Cardiac muscle cell (in vitro differentiated cells and primary cell): Measurements from ENCODE around the gene ARFRP1. TPM values are rescaled to one million over a fixed set of nuclear protein-coding genes. Genes with fewer than 3 reads are reported as not detected.
"Not testable (repeated sequence)": the region's sequence is repeated elsewhere in the genome, so short reads cannot be mapped to it uniquely, and the experiment has no call there.

Experiments used
- DNase-seq, 2 donors: peaks; one replicate each; pipeline versions ENCODE4 v3.0.0 to v3.0.0-alpha.2; 2010 to 2017; ENCODE audit warnings: low read depth in 1 of 2, low spot score in 1 of 2
- H3K27ac ChIP-seq: fragments of 200-600 bp; sonication (generic); 2 replicates; pipeline ENCODE4 v1.5.1; 2016
- H3K27me3 ChIP-seq: fragments of 200-600 bp; sonication (generic); 2 replicates; pipeline ENCODE4 v1.6.0; 2016; ENCODE audit warnings: control low read depth
- H3K36me3 ChIP-seq: fragments of 200-600 bp; sonication (generic); 2 replicates; pipeline ENCODE4 v1.5.1; 2016; ENCODE audit warnings: control low read depth
- H3K4me1 ChIP-seq: fragments of 200-600 bp; sonication (generic); 2 replicates; pipeline ENCODE4 v1.8.1; 2017; ENCODE audit warnings: low read depth, mild to moderate bottlenecking, mixed run types
- H3K4me3 ChIP-seq: fragments of 200-600 bp; sonication (generic); 2 replicates; pipeline ENCODE4 v1.5.1; 2016; ENCODE audit warnings: mild to moderate bottlenecking
- H3K9me3 ChIP-seq: fragments of 200-600 bp; sonication (generic); 2 replicates; pipeline ENCODE4 v1.5.1; 2017; ENCODE audit warnings: low read depth, mild to moderate bottlenecking, control low read depth
- CTCF ChIP-seq: IDR thresholded peaks from 2 replicates; pipeline ENCODE4 v1.5.1; 2012; ENCODE audit warnings: low read depth, mild to moderate bottlenecking, low read length
- polyA plus RNA-seq: library from polyadenylated mRNA; unstranded; fragments of >200 nt; fragmentation: Nextera tagmentation; extraction: Ambion mirVana; gene quantifications from 2 replicates; pipeline ENCODE4 v1.2.1, GENCODE V29; 2016
- total RNA-seq: library from RNA; depleted of rRNA; stranded (reverse); fragments of >200 nt; gene quantifications from 2 replicates; pipeline ENCODE4 v1.2.3, GENCODE V29; 2016

The ARFRP1 gene
- total and polyA plus RNA-seq, 2 experiments from 2014 or later = 61.3 to 85.1 TPM

GRCh38 chr20:63653041-63653973 is 54.5 kb downstream of the ARFRP1 start, which contains the start of gene STMN3:
Gene STMN3 (minus strand): TSS chr20:63653424. CDS start chr20:63653345, 79 bp downstream.
- Histone ChIP-seq H3K4me3 (peak within 1 kb of the TSS; percentile 50), H3K36me3 (no peaks in the 10 kb centered on the region), H3K27me3 (peaks cover 22% of the 10 kb centered on the region), H3K4me1 (no peaks in the 10 kb centered on the region), H3K9me3 (no peaks in the 10 kb centered on the region), H3K27ac (no peak within 1 kb of the TSS)
- DNase-seq = peak; percentile 97 to 98
- TF ChIP-seq CTCF = no peak

GRCh38 chr20:63652192-63652980 is 55.4 kb downstream of the ARFRP1 start:
- Histone ChIP-seq H3K4me1 (no peaks in the 10 kb centered on the region), H3K27me3 (peaks cover 22% of the 10 kb centered on the region), H3K27ac (no peak overlapping the region), H3K4me3 (peak overlapping the region; percentile 50), H3K36me3 (no peaks in the 10 kb centered on the region), H3K9me3 (no peaks in the 10 kb centered on the region)
- peak; percentile 24 to 56 for DNase-seq
- TF ChIP-seq CTCF = no peak

GRCh38 chr20:63651942-63652191 is 55.9 kb downstream of the ARFRP1 start:
- no peak for DNase-seq
- Histone ChIP-seq H3K27ac (no peak overlapping the region), H3K27me3 (peaks cover 22% of the 10 kb centered on the region), H3K4me3 (peak overlapping the region; percentile 50), H3K9me3 (no peaks in the 10 kb centered on the region), H3K4me1 (no peaks in the 10 kb centered on the region), H3K36me3 (no peaks in the 10 kb centered on the region)
- TF ChIP-seq CTCF = no peak

GRCh38 chr20:63650486-63650885 is 57.3 kb downstream of the ARFRP1 start:
- H3K36me3 ChIP-seq, H3K4me3 ChIP-seq, H3K27ac ChIP-seq, DNase-seq, H3K9me3 ChIP-seq, H3K4me1 ChIP-seq: not testable (repeated sequence)
- peaks cover 22% of the 10 kb centered on the region for H3K27me3 ChIP-seq

- H3K27ac ChIP-seq = no peak overlapping the region
Measured at GRCh38 chr20:63648895-63649589, 58.7 kb downstream of the ARFRP1 start.

More at GRCh38 chr20:63648895-63649589, 58.7 kb downstream of the ARFRP1 start:
- DNase-seq = no peak
- Histone ChIP-seq H3K4me1 (no peaks in the 10 kb centered on the region), H3K4me3 (no peak overlapping the region), H3K9me3 (no peaks in the 10 kb centered on the region), H3K27me3 (peaks cover 22% of the 10 kb centered on the region), H3K36me3 (no peaks in the 10 kb centered on the region)
- TF ChIP-seq CTCF = no peak

Other genes with a start within 250 kb of the ARFRP1 start
- 13.7 and 18.0 TPM in 2 replicates for gene KCNQ2, start 235.3 kb downstream of the ARFRP1 start, total RNA-seq
- gene KCNQ2, start 235.3 kb downstream of the ARFRP1 start, polyA plus RNA-seq = 17.3 and 18.6 TPM in 2 replicates
- gene EEF1A2, start 208.9 kb downstream of the ARFRP1 start, total RNA-seq = 1,016 and 1,067 TPM in 2 replicates
- gene EEF1A2, start 208.9 kb downstream of the ARFRP1 start, polyA plus RNA-seq = 309 and 337 TPM in 2 replicates
- 248 and 265 TPM in 2 replicates for gene PPDPF, start 187.2 kb downstream of the ARFRP1 start, total RNA-seq
- gene PPDPF, start 187.2 kb downstream of the ARFRP1 start, polyA plus RNA-seq = 368 and 463 TPM in 2 replicates
- gene PTK6, start 170.6 kb downstream of the ARFRP1 start, total RNA-seq = not detected in 2 replicates
- 0.30 and 0.38 TPM in 2 replicates for gene PTK6, start 170.6 kb downstream of the ARFRP1 start, polyA plus RNA-seq
- gene SRMS, start 160.2 kb downstream of the ARFRP1 start, total RNA-seq = not detected in 2 replicates
- not detected in 2 replicates for gene SRMS, start 160.2 kb downstream of the ARFRP1 start, polyA plus RNA-seq
- 3.4 and 3.7 TPM in 2 replicates for gene FNDC11, start 153.8 kb downstream of the ARFRP1 start, total RNA-seq
- 0.09 and 2.9 TPM in 2 replicates for gene FNDC11, start 153.8 kb downstream of the ARFRP1 start, polyA plus RNA-seq
- gene HELZ2, start 133.7 kb downstream of the ARFRP1 start, total RNA-seq = 8.7 and 14.3 TPM in 2 replicates
- gene HELZ2, start 133.7 kb downstream of the ARFRP1 start, polyA plus RNA-seq = 1.4 and 1.7 TPM in 2 replicates
- gene GMEB2, start 80.9 kb downstream of the ARFRP1 start, total RNA-seq = 10.9 and 15.4 TPM in 2 replicates
- gene GMEB2, start 80.9 kb downstream of the ARFRP1 start, polyA plus RNA-seq = 10.8 and 11.4 TPM in 2 replicates
- 6.6 and 18.4 TPM in 2 replicates for gene STMN3, start 54.6 kb downstream of the ARFRP1 start, total RNA-seq
- gene STMN3, start 54.6 kb downstream of the ARFRP1 start, polyA plus RNA-seq = 5.7 and 9.9 TPM in 2 replicates
- gene RTEL1, start 49.7 kb downstream of the ARFRP1 start, total RNA-seq = 14.9 TPM in 2 replicates
- gene RTEL1, start 49.7 kb downstream of the ARFRP1 start, polyA plus RNA-seq = 14.8 and 15.8 TPM in 2 replicates
- 9.5 and 10.3 TPM in 2 replicates for gene TNFRSF6B, start 11.3 kb downstream of the ARFRP1 start, total RNA-seq
- gene TNFRSF6B, start 11.3 kb downstream of the ARFRP1 start, polyA plus RNA-seq = 3.3 and 4.9 TPM in 2 replicates
- gene ZGPAT, start 63 bp upstream of the ARFRP1 start, total RNA-seq = 36.3 and 48.8 TPM in 2 replicates
- 30.0 and 37.5 TPM in 2 replicates for gene ZGPAT, start 63 bp upstream of the ARFRP1 start, polyA plus RNA-seq
- gene LIME1, start 28.7 kb upstream of the ARFRP1 start, total RNA-seq = 10.1 and 19.2 TPM in 2 replicates
- 7.0 and 17.4 TPM in 2 replicates for gene LIME1, start 28.7 kb upstream of the ARFRP1 start, polyA plus RNA-seq
- 79.2 and 177 TPM in 2 replicates for gene SLC2A4RG, start 31.8 kb upstream of the ARFRP1 start, total RNA-seq
- gene SLC2A4RG, start 31.8 kb upstream of the ARFRP1 start, polyA plus RNA-seq = 46.6 and 58.0 TPM in 2 replicates
- gene ZBTB46, start 123.3 kb upstream of the ARFRP1 start, total RNA-seq = 43.1 and 53.4 TPM in 2 replicates
- gene ZBTB46, start 123.3 kb upstream of the ARFRP1 start, polyA plus RNA-seq = 24.1 and 24.5 TPM in 2 replicates
- gene ABHD16B, start 153.5 kb upstream of the ARFRP1 start, total RNA-seq = not detected in 2 replicates
- 3.4 and 4.6 TPM in 2 replicates for gene ABHD16B, start 153.5 kb upstream of the ARFRP1 start, polyA plus RNA-seq
- gene TPD52L2, start 157.3 kb upstream of the ARFRP1 start, total RNA-seq = 103 and 105 TPM in 2 replicates
- gene TPD52L2, start 157.3 kb upstream of the ARFRP1 start, polyA plus RNA-seq = 114 and 121 TPM in 2 replicates
- gene DNAJC5, start 187.2 kb upstream of the ARFRP1 start, total RNA-seq = 37.7 and 45.4 TPM in 2 replicates
- 9.4 and 10.2 TPM in 2 replicates for gene DNAJC5, start 187.2 kb upstream of the ARFRP1 start, polyA plus RNA-seq
- 40.2 and 53.5 TPM in 2 replicates for gene UCKL1, start 248.4 kb upstream of the ARFRP1 start, total RNA-seq
- gene UCKL1, start 248.4 kb upstream of the ARFRP1 start, polyA plus RNA-seq = 84.2 and 96.3 TPM in 2 replicates